GM12891 (cell line): ENCODE measurements around the gene DEPP1.

Experiments
- PAX5 ChIP-seq: IDR thresholded peaks from 2 replicates; pipeline ENCODE4 v1.6.1; 2011; ENCODE audit warnings: low read length, moderate library complexity, mild to moderate bottlenecking; ENCODE audit not compliant: insufficient read depth, severe bottlenecking
- POLR2A ChIP-seq: IDR thresholded peaks from 2 replicates; pipeline ENCODE4 v1.6.1; 2011; ENCODE audit warnings: low read depth, low read length, control low read depth
- POLR2AphosphoS5 ChIP-seq: IDR thresholded peaks from 2 replicates; pipeline ENCODE4 v1.6.1; 2011; ENCODE audit warnings: low read depth, low read length, control low read depth
- TAF1 ChIP-seq: IDR thresholded peaks from 2 replicates; pipeline ENCODE4 v1.6.1; 2011; ENCODE audit warnings: low read depth, low read length, control low read depth

DNA sequence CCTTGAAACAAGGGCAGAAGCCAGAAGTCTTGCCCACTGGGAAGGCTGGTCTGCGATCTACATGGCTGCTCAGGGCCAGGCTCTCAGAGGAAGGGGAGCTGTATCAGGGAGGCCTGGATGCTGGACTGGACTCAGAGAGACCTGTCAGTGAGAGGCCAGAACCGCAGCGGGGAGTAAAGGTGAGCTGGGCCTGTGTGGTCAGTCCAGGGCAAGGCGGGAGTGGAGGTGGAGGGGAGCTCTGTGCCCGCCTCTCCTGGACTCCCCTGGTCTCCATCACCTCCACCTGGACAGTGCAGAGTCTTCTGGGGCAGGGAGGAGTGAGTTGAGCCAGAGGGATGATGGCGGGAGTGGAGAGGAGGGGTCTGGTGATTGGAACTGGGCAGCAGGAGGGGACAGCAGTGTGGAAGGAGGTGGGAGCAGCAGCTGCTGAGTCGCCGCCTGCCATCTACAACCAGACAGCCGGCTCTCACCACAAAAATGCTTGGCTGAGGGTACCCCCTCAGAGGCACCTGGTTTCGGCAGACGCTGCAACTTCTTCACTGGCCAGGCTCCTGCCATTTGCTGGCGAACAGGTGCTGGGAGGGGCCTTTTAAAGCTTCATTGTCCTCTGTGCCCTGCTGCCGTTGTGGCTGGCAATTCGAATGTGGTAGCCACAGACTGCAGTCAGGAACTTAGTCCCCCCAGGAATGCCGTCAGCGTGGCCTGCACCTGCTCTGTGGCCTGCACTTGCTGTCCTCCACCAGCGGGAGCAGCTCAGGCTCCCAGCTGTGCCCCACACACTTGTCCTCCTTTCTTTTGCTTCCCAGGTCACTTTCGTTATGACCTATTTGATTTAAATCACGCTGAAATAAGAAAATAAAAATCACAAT lies 15.5 kb downstream of the DEPP1 start:
- TF ChIP-seq POLR2A, result no peak
- TF ChIP-seq TAF1, result no peak
- TF ChIP-seq POLR2AphosphoS5, result no peak
- TF ChIP-seq PAX5, result no peak
